Tongue (tissue), 2 donors: ENCODE measurements around the gene MRTFA. TPM values are rescaled to one million over a fixed set of nuclear protein-coding genes. Genes with fewer than 3 reads are reported as not detected.

Experiments
- DNase-seq: peaks from one replicate; pipeline ENCODE4 v3.0.0-alpha.2; 2015
- total RNA-seq: library from RNA; depleted of rRNA; stranded (reverse); fragments of >200 nt; gene quantifications from one replicate; pipeline ENCODE4 v1.2.3, GENCODE V29; 2014

MRTFA gene
- total RNA-seq, 1 donor from 2014 or later: 38.7 TPM

- no peak for DNase-seq
Measured at GRCh38 chr22:40462195-40462984, 174.1 kb downstream of the MRTFA start.

- no peak for DNase-seq
Measured at GRCh38 chr22:40453671-40454070, 182.8 kb downstream of the MRTFA start.

DNA sequence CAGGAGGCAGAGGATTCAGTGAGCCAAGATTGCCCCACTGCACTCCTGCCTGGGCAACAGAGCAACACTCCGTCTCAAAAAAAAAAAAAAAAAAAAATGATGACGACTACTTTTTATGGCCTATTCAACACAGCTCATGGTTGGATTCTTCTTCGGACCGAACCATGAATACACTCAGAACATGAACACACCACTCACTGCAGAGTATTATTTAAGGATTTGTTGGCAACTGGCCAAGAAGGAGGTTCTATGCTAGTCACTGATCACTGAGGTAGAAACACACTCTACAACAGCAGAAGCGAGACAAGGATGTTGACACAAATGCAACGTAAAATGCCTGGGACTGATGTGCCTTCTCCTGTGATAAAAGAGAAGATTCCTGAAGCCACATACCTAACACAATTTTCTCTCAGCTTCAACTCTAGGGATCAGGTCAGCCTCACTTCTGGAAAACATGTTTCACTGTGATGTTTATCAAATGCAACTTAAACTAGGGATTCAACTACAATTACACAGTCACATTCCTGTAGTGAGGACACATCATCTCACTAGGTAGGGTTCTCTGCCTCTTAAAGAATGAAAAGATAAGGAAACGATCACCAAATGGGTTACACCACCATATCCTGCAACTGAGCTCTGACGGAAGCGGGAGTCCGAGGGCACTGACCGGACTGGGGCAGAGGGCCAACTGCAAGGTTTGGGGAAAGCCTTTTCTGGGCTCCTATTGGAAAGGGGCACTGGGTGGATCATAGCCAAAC lies 183.6 kb downstream of the MRTFA start:
- peak; percentile 31 for DNase-seq

- DNase-seq: no peak
Measured at GRCh38 chr22:40451210-40451609, 185.3 kb downstream of the MRTFA start.

DNA sequence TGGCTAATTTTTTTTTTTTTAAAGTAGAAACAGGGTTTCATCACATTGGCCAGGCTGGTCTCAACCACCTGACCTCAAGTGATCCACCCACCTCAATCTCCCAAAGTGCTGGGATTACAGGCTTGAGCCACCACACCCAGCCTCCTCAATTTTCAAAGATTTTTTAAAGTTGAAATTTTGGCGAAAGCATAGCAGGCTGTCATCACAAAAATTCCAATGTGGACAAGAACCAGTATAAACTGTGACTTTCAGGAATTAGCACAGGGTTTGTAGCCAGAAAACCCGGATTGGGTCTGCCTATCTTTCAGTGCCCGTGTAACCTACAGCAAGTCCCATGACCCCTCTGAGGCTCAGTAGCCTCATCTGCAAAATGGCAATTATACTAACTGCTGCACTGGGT lies 185.9 kb downstream of the MRTFA start:
- DNase-seq: no peak

GRCh38 chr22:40449676-40450035 lies 186.9 kb downstream of the MRTFA start:
- DNase-seq: peak; percentile 59

DNA sequence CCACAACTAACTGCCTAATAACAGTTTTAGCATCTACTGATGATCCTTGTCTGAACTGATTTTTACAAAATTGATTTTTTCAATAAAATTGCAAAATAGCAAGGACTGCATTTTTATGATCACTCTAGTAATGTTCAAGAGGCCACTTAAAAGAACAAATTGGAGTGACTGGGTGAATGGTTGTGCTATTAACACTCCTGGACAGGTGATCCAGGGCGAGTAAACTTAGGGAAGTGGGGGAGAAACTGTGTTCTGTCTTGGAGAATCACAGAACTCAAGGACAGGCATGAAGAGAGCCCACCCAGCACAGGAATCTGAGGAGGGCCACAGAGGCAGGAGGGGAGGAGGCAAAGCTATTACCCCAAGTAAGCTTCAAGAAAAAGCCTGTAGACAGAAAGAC lies 190.3 kb downstream of the MRTFA start:
- DNase-seq: no peak

GRCh38 chr22:40444178-40444831 lies 192.2 kb downstream of the MRTFA start:
- no peak for DNase-seq

DNA sequence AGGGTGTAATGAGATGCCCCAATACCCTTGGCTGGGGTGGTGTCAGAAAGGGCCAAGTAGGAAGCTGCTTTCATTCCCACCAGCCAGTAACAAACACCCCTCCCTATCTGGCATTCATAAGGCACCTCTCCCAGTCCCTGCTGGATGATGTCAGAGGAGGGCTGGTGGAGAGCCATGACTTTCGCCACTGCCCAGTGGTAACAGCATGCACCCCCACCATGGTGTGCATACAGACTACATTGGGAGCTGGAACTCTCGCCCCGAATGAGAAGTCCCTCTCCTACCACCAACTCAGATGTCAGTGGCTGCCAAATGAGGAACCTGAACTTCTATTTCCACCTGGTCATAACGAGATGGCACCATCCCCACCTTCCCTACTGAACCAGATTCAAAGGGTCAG lies 192.8 kb downstream of the MRTFA start:
- no peak for DNase-seq

- no peak for DNase-seq
Measured at GRCh38 chr22:40441761-40442390, 194.6 kb downstream of the MRTFA start.

- DNase-seq: peak; percentile 81
Measured at GRCh38 chr22:40436505-40437431, 199.8 kb downstream of the MRTFA start.

GRCh38 chr22:40434745-40435144 lies 201.8 kb downstream of the MRTFA start:
- DNase-seq: no peak

DNA sequence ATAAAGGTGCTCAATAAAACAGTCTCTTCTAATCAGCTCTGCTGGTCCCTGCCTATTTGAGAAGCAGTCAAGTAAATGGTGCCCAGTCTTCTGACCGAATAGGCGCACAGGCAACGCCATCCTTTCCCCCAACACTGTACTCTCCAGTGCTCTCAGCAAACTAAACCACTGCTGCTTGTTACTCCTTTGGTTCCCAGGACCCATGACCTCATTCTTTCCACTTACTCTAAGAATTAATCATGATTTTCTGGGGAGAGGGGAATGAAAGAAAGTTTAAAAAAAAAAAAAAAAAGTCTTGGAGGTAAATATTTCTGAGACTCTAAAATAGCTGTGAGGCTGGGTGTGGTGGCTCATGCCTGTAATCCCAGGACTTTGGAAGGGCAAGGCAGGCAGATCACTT lies 202.4 kb downstream of the MRTFA start:
- DNase-seq: no peak

DNA sequence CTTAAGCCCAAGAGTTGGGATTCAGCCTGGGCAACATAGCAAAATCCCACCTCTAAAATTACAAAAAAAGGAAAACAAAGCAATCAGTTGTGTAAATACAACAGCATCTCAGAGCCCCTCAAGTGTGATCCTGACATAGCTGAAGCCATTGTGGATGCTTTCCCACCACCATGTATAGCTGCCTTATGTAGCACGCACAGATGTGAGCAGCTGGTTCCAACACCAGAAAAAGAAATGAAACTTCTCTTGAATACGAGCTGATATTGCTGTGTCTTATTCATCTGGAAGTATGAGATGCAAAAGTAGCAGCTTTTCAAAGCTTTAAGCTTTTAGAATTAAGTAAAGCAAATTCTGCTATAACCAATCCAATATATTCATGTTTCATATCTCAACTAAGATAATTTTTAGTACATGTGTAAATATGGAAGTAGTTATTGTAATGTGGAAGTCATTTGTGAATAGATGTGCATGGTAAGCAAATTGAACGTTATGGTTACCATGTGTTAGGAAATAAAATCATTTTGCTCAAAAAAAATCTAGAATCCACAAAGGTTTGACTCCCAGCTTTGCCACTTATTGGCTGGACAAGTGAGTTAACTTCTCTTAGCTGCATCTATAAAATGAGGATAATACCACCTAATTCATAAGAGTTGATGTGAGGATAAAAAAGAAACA lies 203.0 kb downstream of the MRTFA start:
- DNase-seq: peak; percentile 46

DNA sequence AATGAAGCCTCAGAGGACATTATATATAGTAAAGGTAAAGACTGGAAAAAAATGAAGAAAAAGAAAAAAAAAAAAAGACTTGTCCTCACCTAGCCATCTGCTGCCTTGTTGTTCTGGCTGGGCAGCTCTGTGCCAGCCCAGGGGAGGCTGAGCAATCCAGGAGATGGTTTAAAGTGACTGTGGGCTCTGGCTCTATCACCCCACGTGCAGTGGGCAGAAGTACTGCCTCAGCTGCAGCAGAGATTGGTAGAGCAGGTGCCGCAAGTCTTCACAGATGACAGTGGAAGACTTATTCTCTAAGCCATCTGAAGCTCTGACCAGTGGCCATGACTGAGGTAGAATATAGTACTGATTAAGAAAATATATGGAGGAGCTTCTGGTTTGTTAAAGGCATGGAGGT lies 203.9 kb downstream of the MRTFA start:
- no peak for DNase-seq

- no peak for DNase-seq
Measured at GRCh38 chr22:40432157-40432556, 204.4 kb downstream of the MRTFA start.

DNA sequence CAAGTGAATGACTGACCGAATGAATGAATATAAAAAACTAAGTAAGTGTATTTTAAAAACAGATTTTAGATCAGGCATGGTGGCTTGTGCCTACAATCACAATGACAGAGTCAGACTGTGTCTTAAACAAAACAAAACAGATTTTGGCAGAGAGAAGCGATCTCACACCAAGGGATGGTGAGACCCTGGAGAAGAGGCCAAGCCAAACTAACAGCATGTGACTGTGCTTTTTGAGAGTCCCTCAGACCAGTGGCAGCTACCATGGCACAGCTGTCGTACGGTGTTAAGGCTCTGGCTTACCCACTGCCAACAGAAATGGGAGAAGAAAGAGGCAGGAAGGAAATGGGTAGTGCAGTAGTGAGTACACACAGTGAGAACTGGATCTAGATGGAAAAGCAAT lies 205.5 kb downstream of the MRTFA start:
- peak; percentile 76 for DNase-seq

DNA sequence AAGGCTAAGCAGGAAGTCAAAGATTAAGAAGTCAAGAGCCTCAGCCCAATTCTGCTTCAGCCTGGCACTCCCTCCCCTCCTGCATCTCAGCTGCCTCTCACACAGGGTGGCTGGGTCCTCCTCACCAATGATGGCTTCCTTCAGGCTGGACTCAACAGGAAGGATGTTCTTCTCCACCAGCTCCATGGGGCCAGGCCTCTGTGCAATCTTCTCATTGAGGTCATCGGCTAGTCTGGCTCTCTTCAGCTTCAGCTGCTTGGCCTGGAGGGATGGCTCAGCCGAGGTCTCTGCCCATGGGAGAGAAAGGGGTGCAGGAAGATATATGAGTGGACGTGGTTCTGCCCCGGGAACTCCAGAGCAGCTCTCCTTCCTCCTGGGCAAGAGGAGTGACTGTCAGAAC lies 207.0 kb downstream of the MRTFA start:
- no peak for DNase-seq

- DNase-seq: no peak
Measured at GRCh38 chr22:40428796-40429195, 207.7 kb downstream of the MRTFA start.

- peak; percentile 91 for DNase-seq
Measured at GRCh38 chr22:40426594-40427333, 209.8 kb downstream of the MRTFA start.
